SK-N-MC (cell line): Measurements from ENCODE around the gene FOXJ1.

Source experiments
- DNase-seq: peaks from one replicate; pipeline ENCODE4 v3.0.0-alpha.2; 2011; ENCODE audit warnings: low read depth, low spot score
- H3K27ac ChIP-seq: fragments of 200-600 bp; sonication (generic); 2 replicates; pipeline ENCODE4 v1.5.1; 2016; ENCODE audit warnings: mixed run types
- H3K36me3 ChIP-seq: fragments of 200-600 bp; sonication (generic); 2 replicates; pipeline ENCODE4 v1.6.1; 2017; ENCODE audit warnings: antibody characterized with exemption, low read length, mixed read lengths; ENCODE audit not compliant: insufficient read depth
- H3K4me3 ChIP-seq: fragments of 200-600 bp; sonication (generic); 2 replicates; pipeline ENCODE4 v1.5.1; 2016
- H3K9ac ChIP-seq: fragments of 200-600 bp; sonication (generic); 2 replicates; pipeline ENCODE4 v1.8.0; 2017; ENCODE audit warnings: mixed run types, mixed read lengths; ENCODE audit not compliant: insufficient read length
- H3K9me3 ChIP-seq: fragments of 200-600 bp; sonication (generic); 2 replicates; pipeline ENCODE4 v1.6.1; 2017; ENCODE audit warnings: low read depth, mild to moderate bottlenecking, antibody characterized with exemption, low read length, moderate library complexity, mixed read lengths
- EZH2 ChIP-seq: fragments of 200-600 bp; sonication (generic); IDR thresholded peaks from one replicate; pipeline ENCODE4 v1.6.1; 2017; ENCODE audit warnings: antibody characterized with exemption
- FOXP2 ChIP-seq: optimal IDR thresholded peaks from 2 replicates; pipeline ENCODE3; 2011; ENCODE audit warnings: mild to moderate bottlenecking, moderate library complexity; ENCODE audit not compliant: insufficient read depth; ENCODE audit errors: extremely low read length, control extremely low read depth
- POLR2AphosphoS5 ChIP-seq: IDR thresholded peaks from 2 replicates; pipeline ENCODE4 v1.6.1; 2012; ENCODE audit warnings: mild to moderate bottlenecking, low read depth, low read length, borderline replicate concordance

FOXJ1 gene

DNA sequence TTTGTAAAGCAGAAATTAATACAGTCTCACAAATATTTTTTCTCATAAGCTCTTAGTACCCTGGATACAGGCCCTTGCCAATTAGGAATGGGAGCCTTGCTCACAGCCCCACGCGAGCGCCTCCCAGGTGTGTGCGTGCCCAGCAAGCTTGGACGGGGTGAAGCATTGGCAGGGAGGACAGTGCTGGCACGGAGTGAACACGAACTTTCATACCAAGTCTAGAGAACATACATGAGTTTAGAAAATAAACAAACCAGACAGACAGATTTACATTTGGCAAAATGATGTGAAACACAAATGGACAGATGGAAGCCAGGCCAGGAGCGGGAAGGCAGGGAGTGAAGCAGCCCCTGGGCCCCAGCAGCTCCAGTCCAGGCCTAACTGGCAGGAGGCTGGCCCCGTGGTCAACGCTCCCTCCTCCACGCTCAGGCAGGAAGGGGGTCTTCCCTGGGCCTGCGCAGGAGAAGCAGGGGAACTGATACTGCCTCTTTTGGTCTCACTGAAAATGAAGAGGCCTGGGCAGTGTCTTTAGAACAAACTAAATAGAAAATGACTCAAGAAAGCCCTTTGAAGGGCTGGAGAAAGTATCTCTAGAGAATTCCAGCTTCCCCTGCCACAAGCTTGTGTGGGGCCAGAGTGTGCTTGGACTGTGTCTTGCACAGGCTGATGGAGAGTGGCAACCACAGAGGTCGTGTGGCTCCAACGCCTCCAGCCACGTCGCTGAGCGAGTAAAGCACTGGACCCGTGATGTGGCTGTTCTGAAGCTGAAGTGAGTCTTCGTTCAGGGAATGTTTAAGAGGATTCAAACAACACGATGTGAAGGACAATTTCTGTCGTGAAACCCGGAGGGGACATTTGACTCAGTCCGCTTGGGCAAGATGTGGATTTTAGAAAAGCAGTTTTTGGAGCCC lies 9.9 kb upstream of the FOXJ1 start:
- Histone ChIP-seq H3K9ac (no peak overlapping the region), H3K27ac (no peak overlapping the region), H3K36me3 (no peaks in the 10 kb centered on the region), H3K9me3 (no peaks in the 10 kb centered on the region), H3K4me3 (no peak overlapping the region)
- no peak for DNase-seq
- TF ChIP-seq POLR2AphosphoS5 = no peak
- TF ChIP-seq FOXP2 = no peak
- TF ChIP-seq EZH2 = no peak

DNA sequence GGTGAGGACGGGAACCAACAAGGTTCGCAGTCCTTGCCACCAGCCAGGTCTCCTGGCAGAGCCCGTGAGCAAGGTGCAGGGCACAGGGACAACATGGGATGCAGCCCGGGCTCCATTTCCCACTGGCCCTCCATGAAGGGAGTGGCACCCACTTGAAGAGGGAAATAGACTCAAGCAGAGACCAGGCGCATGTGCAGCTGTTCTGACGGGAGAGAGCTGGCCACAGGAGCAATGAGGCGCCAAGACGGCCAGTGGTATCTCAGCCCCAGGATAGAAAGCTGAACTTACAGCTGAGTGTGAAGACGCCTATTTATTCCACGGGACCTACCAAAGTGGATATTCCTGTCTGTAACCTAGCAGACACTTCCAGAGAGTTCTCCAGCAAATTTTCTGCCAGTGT lies 8.2 kb upstream of the FOXJ1 start:
- no peaks in the 10 kb centered on the region for H3K36me3 ChIP-seq
- H3K9ac ChIP-seq = no peak overlapping the region
- no peak overlapping the region for H3K4me3 ChIP-seq
- no peak overlapping the region for H3K27ac ChIP-seq
- DNase-seq = no peak
- no peak for TF ChIP-seq POLR2AphosphoS5
- no peak for TF ChIP-seq FOXP2
- TF ChIP-seq EZH2 = no peak
- H3K9me3 ChIP-seq = no peaks in the 10 kb centered on the region

DNA sequence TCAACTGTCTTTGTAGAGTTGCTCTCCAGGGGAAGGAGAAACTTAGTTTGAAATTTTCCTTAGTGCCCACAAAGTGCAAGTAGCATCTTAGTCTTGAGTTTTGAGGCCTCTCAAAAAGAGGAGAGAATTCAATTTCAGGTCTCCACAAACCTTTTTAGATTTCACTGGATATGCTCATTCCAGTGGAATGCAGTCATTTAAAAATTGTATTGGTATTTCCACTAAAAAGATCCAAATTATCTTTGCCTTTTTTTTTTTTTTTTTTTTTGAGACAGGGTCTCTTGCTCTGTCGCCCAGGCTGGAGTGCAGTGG lies 6.9 kb upstream of the FOXJ1 start:
- no peak overlapping the region for H3K4me3 ChIP-seq
- H3K27ac ChIP-seq = no peak overlapping the region
- H3K36me3 ChIP-seq = no peaks in the 10 kb centered on the region
- DNase-seq = no peak
- H3K9ac ChIP-seq = no peak overlapping the region
- H3K9me3 ChIP-seq = no peaks in the 10 kb centered on the region
- TF ChIP-seq FOXP2 (no peak), EZH2 (no peak), POLR2AphosphoS5 (no peak)

DNA sequence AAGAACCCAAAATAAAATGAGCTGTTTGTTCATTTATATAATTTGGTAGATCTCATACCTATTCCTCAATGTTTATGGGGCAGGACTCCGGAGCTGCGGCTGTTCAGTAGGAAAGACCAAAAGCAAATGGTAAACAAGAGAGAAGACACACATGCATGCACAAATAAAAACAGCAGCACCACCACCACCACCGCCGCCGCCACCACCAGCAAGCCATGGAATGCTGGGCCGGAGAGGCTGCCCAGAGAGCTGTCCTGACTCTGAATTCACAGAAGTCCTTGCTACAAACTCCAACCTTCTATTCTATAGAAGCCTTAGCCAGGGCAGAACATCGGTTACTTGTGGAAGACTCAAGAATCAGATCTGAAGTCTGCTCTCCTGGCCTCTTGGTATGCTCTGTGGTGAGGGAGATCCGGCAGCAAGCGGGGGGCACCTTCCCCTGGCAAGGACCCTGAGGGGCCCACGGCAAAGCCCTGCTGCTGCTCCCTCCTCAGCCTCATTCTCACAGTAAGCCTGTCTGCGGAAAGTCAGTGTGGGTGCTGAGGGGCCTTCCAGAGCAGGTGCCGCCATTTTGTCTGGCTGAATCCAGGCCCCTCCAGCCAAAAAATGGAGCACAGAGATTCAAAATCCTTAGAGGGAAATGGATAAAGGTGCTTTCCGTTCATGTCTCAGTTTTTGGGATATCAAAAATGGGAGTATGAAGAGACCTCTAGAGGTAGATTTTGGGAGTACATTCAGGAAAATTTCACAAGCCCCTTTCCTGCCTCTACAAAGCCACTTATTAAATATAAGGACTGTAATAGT lies 6.4 kb upstream of the FOXJ1 start:
- peak; percentile 37 for DNase-seq

DNA sequence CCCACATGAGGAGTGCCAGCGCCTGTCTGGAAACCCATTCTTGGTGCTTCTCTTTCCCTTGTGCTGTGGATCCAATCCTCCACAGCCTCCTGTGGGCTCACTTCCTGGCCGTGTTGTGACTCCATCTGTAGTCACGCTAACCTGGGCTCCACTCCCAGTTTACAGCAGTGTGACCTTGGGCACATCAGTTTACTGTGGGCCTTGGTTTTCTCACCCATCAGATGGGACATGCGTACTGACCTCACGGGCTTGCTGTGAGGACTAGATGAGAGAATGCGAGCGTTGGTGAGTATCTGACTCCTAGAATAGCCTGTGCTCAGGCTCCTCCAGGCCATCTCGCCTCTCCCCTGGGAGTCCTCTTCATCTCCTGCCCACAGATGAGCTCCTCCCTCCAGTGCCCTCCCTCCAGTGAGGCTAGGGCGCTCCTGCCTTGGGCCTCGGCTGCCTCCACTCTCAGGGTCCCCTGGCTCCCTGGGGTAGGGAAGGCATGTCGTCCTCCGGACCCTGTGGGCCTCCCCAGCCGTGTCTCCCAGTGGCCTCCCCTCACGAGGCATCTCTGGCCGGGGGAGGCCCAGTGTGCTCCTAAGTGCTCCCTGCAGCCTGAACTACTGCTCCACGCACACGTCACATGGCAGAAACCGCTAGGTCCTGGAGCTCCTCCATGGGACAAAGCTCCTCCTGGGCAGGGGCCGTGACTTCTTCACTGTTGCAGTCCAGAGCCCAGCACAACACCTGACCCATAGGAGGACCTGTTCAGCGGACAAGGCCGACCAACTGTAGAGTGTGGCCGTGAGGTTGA lies 5.2 kb upstream of the FOXJ1 start:
- H3K4me3 ChIP-seq = no peak overlapping the region

More for the DNA sequence above, 6.4 kb upstream of the FOXJ1 start:
- Histone ChIP-seq H3K27ac (no peak overlapping the region), H3K36me3 (no peaks in the 10 kb centered on the region), H3K4me3 (no peak overlapping the region), H3K9ac (peak overlapping the region; percentile 41), H3K9me3 (no peaks in the 10 kb centered on the region)
- TF ChIP-seq EZH2 (no peak), POLR2AphosphoS5 (no peak), FOXP2 (no peak)

DNA sequence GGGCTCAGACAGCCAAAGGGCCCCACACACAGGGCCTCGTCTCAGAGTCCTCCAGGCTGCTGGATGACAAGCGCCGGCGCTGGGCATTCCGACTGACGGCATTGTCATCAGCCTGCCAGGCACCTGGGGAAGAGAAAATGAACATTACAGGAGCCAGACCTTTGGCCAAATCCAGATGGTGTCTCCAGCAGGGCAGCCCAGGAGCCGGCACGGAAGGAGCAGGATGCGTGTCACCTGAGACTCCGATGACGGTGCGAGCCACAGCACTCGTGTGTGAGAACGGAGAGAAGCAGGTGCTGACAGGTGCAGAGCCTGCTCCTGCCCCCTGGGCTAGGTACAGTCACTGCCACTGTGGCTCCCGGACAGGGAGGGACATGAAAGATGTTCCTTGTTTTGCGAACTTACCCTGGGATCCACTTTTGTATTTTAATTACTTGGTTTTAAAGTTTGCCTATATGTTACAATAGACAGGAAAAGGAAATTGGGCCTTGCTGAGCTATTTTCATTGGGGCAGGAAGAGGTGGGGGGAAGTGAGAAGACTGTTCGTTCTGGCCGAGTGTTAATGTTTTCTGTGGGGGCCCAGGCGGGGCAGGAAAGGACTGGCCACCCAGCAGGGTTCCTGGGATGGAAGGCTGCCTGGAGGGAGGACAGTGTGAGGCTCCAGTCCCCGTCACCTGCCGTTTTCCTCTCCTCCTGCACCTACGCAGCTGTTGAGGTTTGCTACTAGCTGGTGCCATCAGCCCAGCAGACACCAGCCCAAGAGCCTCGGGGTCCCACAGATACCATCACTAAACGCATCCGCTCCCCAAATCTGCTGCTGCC lies 4.4 kb upstream of the FOXJ1 start:
- Histone ChIP-seq H3K9me3 (no peaks in the 10 kb centered on the region), H3K27ac (no peak overlapping the region), H3K36me3 (no peaks in the 10 kb centered on the region), H3K4me3 (no peak overlapping the region), H3K9ac (no peak overlapping the region)
- TF ChIP-seq POLR2AphosphoS5 = no peak
- TF ChIP-seq FOXP2 = no peak
- TF ChIP-seq EZH2 = no peak
- no peak for DNase-seq

More for the DNA sequence above, 5.2 kb upstream of the FOXJ1 start:
- H3K9ac ChIP-seq = no peak overlapping the region
- no peaks in the 10 kb centered on the region for H3K36me3 ChIP-seq
- TF ChIP-seq EZH2 (no peak), FOXP2 (no peak), POLR2AphosphoS5 (no peak)
- H3K9me3 ChIP-seq = no peaks in the 10 kb centered on the region
- DNase-seq = no peak
- H3K27ac ChIP-seq = no peak overlapping the region

DNA sequence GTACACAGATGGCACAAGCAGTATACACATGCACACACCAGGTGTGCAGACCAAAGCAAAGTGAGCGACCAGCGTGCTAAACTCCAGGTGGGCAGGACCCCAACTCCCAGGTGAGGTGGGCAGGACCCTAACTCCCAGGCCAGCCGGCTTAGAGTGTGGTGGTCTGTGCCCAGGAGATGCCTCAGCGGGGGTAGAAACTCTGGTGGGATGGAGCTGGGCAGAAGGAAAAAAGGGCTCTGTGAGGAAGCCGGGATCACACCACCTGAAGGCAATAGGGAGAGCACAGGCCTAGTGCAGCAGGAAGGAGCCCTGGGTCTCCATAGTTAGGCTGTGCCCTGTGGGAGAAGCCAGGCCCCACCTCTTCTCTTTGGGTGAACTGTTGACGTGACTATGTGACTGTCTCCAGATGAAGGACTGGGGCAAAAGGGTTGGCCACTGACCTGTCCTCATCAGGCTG lies 1.6 kb upstream of the FOXJ1 start:
- TF ChIP-seq EZH2 = no peak
- TF ChIP-seq POLR2AphosphoS5 = no peak
- Histone ChIP-seq H3K36me3 (no peaks in the 10 kb centered on the region), H3K4me3 (peak overlapping the region; percentile 84), H3K9ac (no peak overlapping the region), H3K27ac (peak overlapping the region; percentile 88), H3K9me3 (no peaks in the 10 kb centered on the region)
- DNase-seq = no peak
